ENCODE measurements around the gene NPIPB6. TPM values are rescaled to one million over a fixed set of nuclear protein-coding genes. Genes with fewer than 3 reads are reported as not detected.

NPIPB6 gene
- total RNA-seq, 1 donor from 2014 or later, result 0.82 TPM

DNA sequence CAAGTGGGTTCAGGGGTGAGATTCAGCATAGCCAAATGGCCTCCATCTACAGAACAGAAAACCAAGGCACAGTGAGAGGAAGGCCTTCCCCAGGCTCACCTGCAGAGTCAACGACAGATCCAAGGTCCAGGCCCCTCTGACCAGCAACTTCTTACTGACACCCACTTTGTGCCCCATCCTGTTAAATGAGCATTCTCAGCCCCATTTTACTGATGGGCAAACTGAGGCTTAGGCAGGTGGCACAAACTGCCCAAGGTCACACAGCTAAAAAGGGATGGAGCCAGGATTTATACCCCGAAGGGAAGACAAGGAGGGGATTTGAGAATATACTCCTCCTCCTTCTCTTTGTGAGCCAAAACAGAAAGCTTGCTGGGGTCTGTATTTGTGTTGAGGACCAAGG is 61.7 kb downstream of the NPIPB6 start:
- no peak for FAIRE-seq
- DNase-seq (ENCODE audit: low spot score in 2 of 2), result no peak

DNA sequence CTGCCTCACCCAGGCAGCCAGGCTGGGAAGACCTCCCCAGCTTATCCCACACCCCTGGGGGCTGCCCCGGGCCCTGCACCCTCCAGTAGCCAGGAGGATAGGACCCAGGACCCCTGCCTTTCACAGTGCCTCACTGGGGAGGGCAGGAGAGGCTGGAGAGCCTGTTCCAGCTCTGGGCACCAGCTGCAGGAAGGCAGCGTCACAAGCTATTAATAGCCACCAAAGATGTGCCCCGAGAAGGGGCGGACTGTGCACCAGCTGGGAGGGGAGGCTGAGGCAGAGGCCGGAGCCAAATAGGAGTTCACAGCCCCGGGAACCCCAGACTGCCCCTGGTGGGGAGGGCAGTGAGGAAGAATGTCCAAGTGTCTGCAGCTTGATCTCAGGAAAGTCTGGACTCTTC is 62.2 kb downstream of the NPIPB6 start:
- FAIRE-seq (no peak), DNase-seq (ENCODE audit: low spot score in 2 of 2) (no peak)

DNA sequence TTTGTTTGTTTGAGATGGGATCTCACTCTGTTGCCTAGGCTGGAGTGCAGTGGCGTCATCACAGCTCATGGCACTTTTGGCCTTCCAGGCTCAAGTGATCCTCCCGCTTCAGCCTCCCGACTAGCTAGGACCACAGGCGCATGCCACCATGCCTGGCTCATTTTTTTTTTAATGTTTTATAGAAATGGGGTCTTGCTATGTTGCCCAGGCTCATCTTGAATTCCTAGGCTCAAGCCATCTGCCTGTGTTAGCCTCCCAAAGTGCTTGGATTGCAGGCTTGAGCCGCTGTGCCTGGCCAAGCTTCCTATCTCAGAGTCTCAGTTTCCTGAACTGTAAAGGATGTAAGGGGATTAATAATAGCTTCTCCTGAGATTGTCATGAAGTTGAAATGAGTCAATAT is 63.0 kb downstream of the NPIPB6 start:
- DNase-seq (ENCODE audit: low spot score in 2 of 2) (no peak), FAIRE-seq (no peak)

DNA sequence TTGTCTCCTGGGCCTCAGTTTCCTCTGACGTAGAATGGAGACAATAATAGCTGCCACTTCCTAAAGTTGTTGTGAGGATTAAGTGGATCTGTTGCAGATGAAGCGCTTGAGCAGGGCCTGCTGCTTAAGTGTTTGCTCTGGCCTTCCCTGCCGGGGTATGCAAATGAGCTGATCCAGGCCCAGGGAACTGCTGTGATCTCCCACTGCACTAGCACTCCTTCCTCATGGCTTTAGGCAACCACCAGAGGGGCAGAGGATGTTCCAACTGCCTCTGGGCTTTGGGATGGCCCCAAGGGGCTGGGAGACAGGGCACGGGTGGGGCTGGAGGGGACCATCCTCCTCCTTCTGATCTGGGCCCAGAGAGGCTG is 64.8 kb downstream of the NPIPB6 start:
- DNase-seq (ENCODE audit: low spot score in 2 of 2) (no peak), FAIRE-seq (no peak)

DNA sequence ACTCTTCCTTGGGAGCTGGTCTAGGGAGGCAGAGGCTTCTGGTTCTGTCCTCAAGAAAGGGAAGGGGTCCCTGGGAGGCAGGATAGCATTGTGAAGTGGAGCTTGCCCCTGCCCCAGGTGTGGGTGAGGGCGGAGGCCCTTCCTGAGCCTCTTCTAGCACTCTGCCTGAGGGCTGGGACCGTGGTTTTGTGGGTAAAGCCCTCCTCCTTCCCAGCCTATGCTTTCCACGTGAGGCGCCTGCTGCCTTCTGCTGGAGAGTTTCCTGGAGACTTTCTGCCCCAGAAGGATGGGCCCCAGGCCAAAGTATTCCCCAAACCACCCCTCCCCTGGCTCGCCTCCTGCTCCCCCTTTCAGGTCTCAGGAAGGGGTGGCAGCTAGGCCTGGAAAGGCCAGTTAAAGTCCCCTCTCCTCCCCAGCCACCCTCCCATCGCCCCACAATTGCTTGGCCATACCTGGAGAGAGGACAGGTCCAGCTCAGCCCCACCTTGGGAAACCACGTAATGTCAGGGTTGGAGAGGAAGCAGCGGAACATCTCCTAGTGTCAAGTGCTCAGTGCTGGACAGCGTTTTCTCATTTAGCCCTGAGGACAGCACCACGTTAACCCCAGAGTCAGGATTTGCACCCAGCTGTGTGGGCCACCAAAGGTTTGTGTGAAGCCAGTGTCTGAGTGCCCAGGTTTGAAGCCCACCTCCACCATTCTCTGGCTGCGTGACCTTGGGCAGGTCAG is 65.4 kb downstream of the NPIPB6 start:
- FAIRE-seq, result no peak

DNA sequence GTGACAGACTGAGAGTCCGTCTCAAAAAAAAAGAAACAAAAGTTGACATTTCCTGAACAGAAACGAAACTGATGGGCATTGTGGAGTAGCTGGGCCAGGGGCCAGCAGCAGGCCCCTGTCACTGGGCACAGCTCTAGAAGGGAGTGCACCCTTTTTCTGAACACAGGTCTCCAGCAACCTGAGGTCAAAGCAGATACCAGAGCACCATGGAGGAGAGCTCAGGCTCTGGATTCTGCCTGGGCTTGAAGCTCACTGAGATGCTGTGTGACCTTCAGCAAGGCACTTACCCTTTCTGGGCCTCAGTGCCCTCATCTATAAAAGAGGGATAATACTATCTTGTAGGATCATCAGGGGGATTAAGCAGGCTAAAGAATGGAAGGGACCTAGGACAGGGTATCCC is 66.0 kb downstream of the NPIPB6 start:
- no peak for DNase-seq (ENCODE audit: low spot score in 2 of 2)
- FAIRE-seq, result no peak

More for the DNA sequence above, 65.4 kb downstream of the NPIPB6 start:
- DNase-seq (ENCODE audit: low spot score in 2 of 2), result no peak

DNA sequence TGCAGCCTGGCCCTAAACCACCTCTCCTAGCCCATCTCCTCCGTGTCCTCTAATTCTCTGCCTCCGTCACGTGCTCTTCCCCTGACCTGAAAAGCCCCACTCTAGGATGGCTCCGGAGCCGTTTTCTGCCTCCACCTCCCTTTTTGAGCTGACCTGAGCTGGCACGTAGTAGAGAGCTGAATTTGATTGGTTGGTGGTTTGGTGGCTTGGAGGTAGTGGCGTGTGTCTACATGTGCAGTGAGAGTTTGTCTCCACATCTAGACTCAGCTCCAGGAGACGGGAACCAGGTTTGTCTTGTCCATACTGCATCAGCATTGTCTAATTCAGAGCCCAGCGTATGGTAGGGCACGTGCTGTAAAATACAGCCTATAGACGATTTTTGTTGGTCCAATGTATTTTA is 68.0 kb downstream of the NPIPB6 start:
- no peak for DNase-seq (ENCODE audit: low spot score in 2 of 2)
- FAIRE-seq, result no peak

DNA sequence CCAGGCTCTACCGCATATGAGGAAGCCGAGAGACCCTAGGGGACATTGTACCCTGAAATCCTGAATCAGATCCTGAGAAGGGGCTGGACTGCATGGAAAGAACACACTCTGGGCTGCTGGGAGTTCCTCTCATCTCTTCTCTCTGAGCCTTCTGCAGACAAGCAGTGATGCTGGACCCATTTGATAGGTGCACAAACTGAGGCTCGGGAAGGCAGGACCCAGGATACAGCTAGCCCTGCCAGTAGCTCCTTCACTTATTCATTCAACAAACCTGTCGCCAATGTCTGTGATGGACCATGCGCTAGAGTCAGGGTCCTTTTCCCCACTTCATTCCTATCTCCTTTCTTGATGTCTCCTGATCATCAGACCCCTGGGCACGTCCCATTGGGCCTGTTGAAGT is 69.1 kb downstream of the NPIPB6 start:
- no peak for DNase-seq (ENCODE audit: low spot score in 2 of 2)
- FAIRE-seq, result no peak

DNA sequence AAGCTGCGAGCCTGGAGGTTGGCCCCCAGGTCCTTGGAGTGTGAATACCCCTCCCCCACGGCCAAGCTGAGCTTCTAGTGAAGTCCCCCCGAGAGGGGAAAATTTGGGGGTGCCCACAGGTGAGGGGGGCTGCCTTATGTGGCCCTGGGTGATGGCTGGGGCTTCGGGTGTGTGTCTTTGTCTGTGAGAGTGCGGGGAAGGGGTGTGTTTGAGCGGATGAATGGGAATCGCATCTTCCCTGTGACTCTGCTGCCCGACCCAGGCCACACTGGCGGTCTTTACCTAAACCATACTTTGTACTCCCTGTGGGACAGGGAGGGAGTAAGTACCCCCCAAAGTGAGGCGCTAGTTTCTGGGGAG is 69.7 kb downstream of the NPIPB6 start:
- DNase-seq (ENCODE audit: low spot score in 2 of 2) (no peak), FAIRE-seq (no peak)

DNA sequence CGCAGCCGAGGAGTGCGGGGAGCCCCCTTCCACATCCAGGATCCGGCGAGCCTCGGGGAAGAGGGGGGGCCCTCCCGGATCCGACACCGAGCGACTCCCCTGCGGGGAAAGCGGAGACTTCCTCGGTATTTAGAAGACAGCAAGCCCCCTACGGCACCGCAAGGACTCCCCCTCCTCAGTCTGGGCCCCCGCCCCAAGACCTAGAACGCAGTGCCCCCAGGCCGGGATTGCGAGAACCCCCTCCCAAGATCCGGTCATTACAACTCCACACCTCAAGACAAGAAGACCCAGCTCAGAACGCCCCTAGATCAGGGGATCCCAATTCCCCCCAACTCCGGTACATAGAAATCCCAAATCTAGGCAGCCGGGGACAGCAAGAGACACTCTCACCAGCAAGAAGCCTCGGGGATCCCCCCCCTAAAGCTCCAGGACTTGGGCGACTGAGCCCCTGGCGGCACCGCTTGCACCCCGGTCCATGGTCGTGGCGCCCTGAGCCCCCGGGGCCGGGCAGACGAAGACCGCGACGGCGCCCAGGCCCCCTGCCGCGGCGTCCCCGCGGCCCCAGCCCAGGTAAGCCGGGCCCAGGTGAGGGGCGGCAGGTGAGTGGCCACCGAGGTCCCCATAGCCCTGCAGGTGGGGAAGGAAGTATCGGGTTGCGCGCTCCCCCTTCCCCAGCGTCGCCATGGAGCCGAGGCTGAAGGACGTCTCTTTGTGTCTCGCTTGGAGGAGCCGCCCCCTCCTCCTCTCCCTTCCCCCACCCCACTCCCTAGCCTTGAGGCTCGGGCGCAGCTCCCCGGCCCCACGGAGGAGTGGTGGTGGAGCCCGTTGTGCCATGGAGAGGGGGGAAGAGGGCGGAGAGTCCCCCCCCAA is 70.3 kb downstream of the NPIPB6 start:
- no peak for FAIRE-seq

More for the DNA sequence above, 70.3 kb downstream of the NPIPB6 start:
- DNase-seq (ENCODE audit: low spot score in 2 of 2), result peak in 1 of 2 donors; percentile 46

Small RNAs within 50 kb of the gene (small RNA-seq; reads per million reads assigned to genes)
- gene AC138904.2 (not detected), gene MIR6862-1 (not detected)

Other genes starting within 250 kb of the NPIPB6 start
- gene XPO6, start 151.5 kb downstream of the NPIPB6 start, total RNA-seq, result 59.1 TPM
- gene SBK1, start 71.0 kb downstream of the NPIPB6 start, total RNA-seq, result 13.9 TPM
- 121 TPM for gene EIF3CL, start 40.3 kb upstream of the NPIPB6 start, total RNA-seq
- gene NPIPB7, start 108.8 kb upstream of the NPIPB6 start, total RNA-seq, result not detected
- gene CLN3, start 128.6 kb upstream of the NPIPB6 start, total RNA-seq, result 12.6 TPM
- gene APOBR, start 131.1 kb upstream of the NPIPB6 start, total RNA-seq, result under 0.01 TPM
- gene IL27, start 143.3 kb upstream of the NPIPB6 start, total RNA-seq, result not detected
- gene NUPR1, start 175.5 kb upstream of the NPIPB6 start, total RNA-seq, result under 0.01 TPM
- 21.6 TPM for gene SGF29, start 190.4 kb upstream of the NPIPB6 start, total RNA-seq
- gene SULT1A2, start 233.5 kb upstream of the NPIPB6 start, total RNA-seq, result 0.41 TPM
- 5.7 TPM for gene SULT1A1, start 246.5 kb upstream of the NPIPB6 start, total RNA-seq